Activated T-cell treated with anti-CD3 and anti-CD28 coated beads, Interleukin-2, amount 50 U/mL, for 4 hours (primary cell): ENCODE data around the gene CLSTN2. TPM values are rescaled to one million over a fixed set of nuclear protein-coding genes. Genes with fewer than 3 reads are reported as not detected.

Experiments
- ATAC-seq, 2 donors: fragments of 200-7000 bp; cut with Tn5 transposase; one replicate each; pipeline ENCODE4 v1.10.0; 2021
- DNase-seq: peaks from one replicate; pipeline ENCODE4 v3.0.0-alpha.2; 2020
- H3K27me3 Mint-ChIP-seq: one replicate; pipeline ENCODE4 v1.8.0; 2021; ENCODE audit warnings: low read depth, mixed read lengths
- H3K36me3 Mint-ChIP-seq: one replicate; pipeline ENCODE4 v1.8.0; 2022; ENCODE audit warnings: mixed read lengths; ENCODE audit not compliant: insufficient read depth
- H3K4me1 Mint-ChIP-seq: one replicate; pipeline ENCODE4 v1.8.0; 2021; ENCODE audit warnings: low read depth, mixed read lengths
- H3K4me3 Mint-ChIP-seq: one replicate; pipeline ENCODE4 v1.8.0; 2021; ENCODE audit warnings: mild to moderate bottlenecking, moderate library complexity, mixed read lengths
- H3K9me3 Mint-ChIP-seq: one replicate; pipeline ENCODE4 v1.8.0; 2021; ENCODE audit warnings: mixed read lengths
- total RNA-seq, 3 donors: library from RNA; stranded (reverse); gene quantifications; one replicate each; pipeline ENCODE4 v1.2.1, GENCODE V29; 2021

CLSTN2 gene
- total RNA-seq, 3 donors from 2014 or later = under 0.01 to 0.10 (median 0.03) TPM

DNA sequence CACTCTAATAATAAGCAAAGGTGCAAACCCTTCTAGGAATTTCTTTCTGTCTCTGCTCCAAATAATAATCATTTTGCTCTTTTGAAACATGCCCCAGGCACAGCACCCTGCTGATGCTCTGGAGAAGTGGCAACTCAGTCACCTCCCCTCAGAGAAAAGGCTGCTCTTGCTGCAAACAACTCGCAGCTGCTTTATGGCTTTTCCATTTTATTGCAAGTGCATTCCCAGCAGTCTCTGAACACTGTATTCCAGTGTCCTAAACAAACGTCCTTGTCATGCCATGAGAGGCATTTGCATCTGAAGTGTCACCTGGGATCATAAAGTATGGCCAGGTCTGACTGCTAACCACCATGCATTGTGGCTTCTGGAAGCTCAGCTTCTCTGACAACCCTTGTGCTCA, 384.8 kb downstream of the CLSTN2 start:
- DNase-seq = no peak
- ATAC-seq = no peak
- no peaks in the 10 kb centered on the region for H3K4me1 Mint-ChIP-seq
- H3K27me3 Mint-ChIP-seq = no peaks in the 10 kb centered on the region
- no peaks in the 10 kb centered on the region for H3K9me3 Mint-ChIP-seq
- no peak overlapping the region for H3K4me3 Mint-ChIP-seq
- H3K36me3 Mint-ChIP-seq = no peaks in the 10 kb centered on the region

DNA sequence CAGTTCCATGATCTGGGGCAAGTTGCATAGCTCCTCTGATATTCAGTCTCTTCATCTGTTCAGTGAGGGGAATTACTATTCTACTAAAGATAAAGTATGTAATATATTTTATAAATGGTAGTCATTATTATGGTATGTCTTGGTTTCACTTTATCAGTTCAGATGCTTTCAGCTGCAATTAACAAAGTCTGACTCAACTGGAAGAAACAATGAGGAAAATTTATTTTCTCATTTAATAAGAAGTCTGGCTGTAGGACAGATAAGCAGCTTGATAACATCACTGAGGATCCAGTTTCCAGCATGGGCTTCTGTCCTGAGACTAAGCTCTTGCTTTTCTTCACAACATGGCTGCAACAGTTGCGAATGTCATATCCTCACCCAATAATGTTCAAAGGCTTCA, 388.6 kb downstream of the CLSTN2 start:
- H3K4me1 Mint-ChIP-seq = no peaks in the 10 kb centered on the region
- H3K9me3 Mint-ChIP-seq = no peaks in the 10 kb centered on the region
- H3K36me3 Mint-ChIP-seq = no peaks in the 10 kb centered on the region
- ATAC-seq = no peak
- no peak for DNase-seq
- no peaks in the 10 kb centered on the region for H3K27me3 Mint-ChIP-seq
- H3K4me3 Mint-ChIP-seq = no peak overlapping the region

DNA sequence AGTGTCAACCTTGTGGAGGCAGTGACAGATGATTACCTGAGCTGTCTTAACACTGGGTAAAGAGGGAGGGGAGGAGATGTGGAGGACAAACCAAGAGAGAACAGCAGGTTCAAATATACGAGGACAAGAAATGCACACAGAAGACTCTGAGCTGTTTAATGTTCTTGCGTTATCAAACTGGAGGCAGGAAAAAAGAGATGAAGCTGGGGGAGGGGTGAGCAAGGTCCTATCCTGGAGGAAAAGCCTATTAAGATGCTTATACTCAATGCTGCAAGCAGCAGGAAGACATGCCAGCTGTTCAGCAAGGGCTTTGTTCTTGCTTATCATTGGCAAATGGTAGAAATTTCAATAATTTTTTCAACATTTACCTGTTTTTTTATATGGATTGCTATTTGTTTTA, 397.1 kb downstream of the CLSTN2 start:
- H3K36me3 Mint-ChIP-seq = no peaks in the 10 kb centered on the region
- H3K4me3 Mint-ChIP-seq = no peak overlapping the region
- DNase-seq = no peak
- no peaks in the 10 kb centered on the region for H3K4me1 Mint-ChIP-seq
- ATAC-seq = no peak
- no peaks in the 10 kb centered on the region for H3K27me3 Mint-ChIP-seq
- H3K9me3 Mint-ChIP-seq = no peaks in the 10 kb centered on the region

DNA sequence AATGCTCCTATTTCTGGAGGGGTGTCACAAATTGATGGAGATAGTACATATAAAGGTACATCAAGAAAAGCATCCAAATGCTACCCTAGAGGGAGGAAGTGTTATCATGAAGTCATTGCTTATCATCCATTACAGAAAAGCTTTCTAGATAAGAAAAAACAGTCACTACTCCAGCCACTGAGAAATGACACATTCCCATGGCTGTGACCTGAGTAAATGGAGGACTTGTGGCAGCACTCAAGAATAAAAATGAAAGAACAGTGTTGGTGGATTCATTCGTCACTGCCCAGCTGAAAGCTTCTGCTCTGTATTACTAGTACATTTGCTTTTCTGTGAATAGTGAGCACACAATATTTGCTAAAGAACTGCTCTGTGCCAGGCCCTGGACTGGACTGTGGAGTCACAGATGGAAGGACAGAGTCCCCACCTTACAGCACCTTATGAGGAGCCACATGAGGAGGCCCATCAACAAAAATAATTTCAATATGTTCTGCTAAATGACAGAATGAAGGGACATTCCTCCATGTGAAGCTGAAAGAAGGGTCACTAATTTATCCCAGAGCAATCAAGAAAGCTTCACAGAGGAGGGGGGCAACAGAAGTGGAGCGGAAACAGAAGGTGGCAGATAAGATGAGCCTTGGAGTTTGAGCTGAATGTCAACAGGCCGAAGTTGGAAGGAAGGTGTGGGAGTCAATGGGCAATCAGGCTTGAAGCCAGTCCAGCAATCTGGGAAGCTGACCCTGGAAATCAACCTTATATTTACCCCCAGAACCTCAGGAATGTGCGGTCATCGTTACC, 399.3 kb downstream of the CLSTN2 start:
- no peaks in the 10 kb centered on the region for H3K27me3 Mint-ChIP-seq
- no peak overlapping the region for H3K4me3 Mint-ChIP-seq
- no peaks in the 10 kb centered on the region for H3K4me1 Mint-ChIP-seq
- no peaks in the 10 kb centered on the region for H3K9me3 Mint-ChIP-seq
- DNase-seq = no peak
- no peaks in the 10 kb centered on the region for H3K36me3 Mint-ChIP-seq
- ATAC-seq = no peak

DNA sequence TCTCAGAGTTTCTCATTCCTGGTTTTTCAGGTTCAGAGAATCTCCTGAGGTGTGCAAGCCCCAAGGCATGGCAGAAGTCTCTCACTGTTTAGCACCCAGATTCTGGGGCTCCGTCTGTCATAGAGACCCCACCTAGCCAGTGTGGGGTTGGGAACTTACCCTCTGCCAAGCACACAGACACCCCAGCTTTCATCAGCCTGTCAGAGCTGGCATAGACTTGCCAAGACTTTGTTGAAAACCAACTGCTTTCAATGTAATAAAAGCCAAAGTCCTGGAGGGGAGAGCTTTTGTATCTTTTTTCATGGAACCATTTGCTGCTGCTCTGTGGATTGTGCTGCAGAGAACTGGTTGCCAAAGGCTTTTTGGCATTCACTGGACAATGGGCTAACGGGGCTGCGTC, 401.5 kb downstream of the CLSTN2 start:
- Mint-ChIP-seq H3K27me3 (no peaks in the 10 kb centered on the region), H3K9me3 (no peaks in the 10 kb centered on the region), H3K4me3 (no peak overlapping the region), H3K36me3 (no peaks in the 10 kb centered on the region), H3K4me1 (no peaks in the 10 kb centered on the region)
- ATAC-seq = no peak
- DNase-seq = no peak

DNA sequence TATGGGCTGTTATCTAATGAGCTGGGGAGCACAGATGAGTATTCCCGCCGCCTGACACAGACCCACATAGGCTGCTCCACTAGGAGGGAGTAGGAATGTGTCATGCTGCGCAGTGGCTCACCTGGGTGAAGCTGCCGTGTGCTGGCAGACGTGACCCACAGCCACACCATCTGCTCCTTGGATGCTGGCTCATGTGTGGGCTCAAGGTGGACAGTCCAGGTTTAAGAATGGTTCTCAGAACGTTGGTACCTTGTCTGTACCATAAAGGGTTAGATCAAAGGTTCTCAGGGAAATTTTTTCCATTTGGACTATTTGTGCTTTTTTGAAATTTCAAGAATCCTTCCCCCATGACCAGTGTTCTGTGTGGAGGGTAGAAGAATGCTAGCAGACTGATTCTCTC, 403.9 kb downstream of the CLSTN2 start:
- no peak for DNase-seq
- no peak overlapping the region for H3K4me3 Mint-ChIP-seq
- H3K27me3 Mint-ChIP-seq = no peaks in the 10 kb centered on the region
- no peaks in the 10 kb centered on the region for H3K4me1 Mint-ChIP-seq
- ATAC-seq = no peak
- H3K36me3 Mint-ChIP-seq = no peaks in the 10 kb centered on the region
- H3K9me3 Mint-ChIP-seq = no peaks in the 10 kb centered on the region

DNA sequence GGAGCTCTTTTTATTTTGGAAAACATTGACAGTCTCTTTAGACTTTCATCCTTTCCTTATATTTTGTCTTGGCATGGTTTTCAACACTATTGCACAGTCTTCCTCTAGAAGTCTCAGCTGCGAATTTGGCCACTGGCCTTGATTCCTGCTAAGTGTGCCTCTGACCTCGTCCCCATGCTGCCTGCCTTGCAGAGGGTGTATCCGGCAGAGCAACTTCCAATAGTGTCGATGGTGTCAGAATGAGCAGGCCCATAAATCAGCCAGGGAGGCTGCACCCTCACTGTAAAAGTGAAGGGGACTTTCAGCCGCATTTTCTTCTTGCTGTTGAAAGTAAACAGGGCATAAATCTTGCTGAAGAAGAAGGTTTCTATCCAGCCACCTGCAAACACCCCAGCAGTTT, 406.2 kb downstream of the CLSTN2 start:
- Mint-ChIP-seq H3K4me3 (no peak overlapping the region), H3K27me3 (peaks cover 3% of the 10 kb centered on the region), H3K4me1 (no peaks in the 10 kb centered on the region), H3K9me3 (no peaks in the 10 kb centered on the region), H3K36me3 (no peaks in the 10 kb centered on the region)
- ATAC-seq = no peak
- no peak for DNase-seq

DNA sequence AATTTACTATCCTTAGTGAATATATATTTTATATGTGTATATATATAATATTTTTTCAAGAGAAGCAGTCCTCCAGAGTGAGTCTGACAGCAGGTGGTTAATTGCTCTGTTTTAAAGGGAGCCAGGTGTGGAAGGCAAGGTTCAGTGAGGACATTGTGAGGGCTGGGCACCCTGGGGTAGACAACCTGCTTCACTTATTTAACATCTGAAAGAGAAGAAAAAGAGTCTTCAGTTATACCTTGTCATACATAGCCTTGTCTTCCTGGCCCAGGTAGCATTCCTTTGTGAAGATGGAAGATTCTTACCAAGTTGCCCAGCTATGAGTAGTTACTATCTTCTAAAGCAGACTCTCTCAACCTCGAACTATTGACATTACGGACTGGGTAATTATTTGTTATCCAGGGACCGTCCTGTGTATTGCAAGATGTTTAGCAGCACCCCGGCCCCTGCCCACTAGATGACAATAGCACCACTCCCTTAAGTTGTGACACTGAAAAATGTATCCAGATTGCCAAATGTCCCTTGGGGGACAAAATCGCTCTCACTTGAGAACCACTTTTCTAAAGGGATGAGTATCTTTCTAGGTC, 406.9 kb downstream of the CLSTN2 start:
- ATAC-seq (no peak), DNase-seq (no peak)
- no peaks in the 10 kb centered on the region for H3K4me1 Mint-ChIP-seq
- H3K27me3 Mint-ChIP-seq = peaks cover 3% of the 10 kb centered on the region
- no peak overlapping the region for H3K4me3 Mint-ChIP-seq
- H3K9me3 Mint-ChIP-seq = no peaks in the 10 kb centered on the region
- H3K36me3 Mint-ChIP-seq = no peaks in the 10 kb centered on the region

DNA sequence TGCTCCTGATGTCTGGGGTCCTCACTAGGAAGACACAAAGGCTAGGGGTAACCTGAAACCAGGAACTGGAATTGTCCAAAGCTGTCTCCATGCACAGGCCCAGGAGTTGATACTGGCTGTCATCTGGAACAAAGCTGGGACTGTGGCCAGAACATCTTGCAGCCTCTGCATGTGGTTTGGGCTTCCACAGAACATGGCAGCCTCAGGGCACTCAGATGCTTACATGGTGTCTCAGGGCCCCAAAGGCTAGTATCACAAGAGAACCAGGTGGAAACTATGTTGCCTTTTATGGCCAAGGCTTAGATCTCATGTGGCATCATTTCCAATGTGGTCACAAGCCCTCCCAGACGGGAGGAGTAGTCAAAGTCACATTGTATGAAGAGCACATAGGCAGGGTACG, 407.7 kb downstream of the CLSTN2 start:
- Mint-ChIP-seq H3K4me1 (no peaks in the 10 kb centered on the region), H3K36me3 (no peaks in the 10 kb centered on the region), H3K27me3 (peaks cover 3% of the 10 kb centered on the region), H3K9me3 (no peaks in the 10 kb centered on the region), H3K4me3 (no peak overlapping the region)
- DNase-seq (no peak), ATAC-seq (no peak)

DNA sequence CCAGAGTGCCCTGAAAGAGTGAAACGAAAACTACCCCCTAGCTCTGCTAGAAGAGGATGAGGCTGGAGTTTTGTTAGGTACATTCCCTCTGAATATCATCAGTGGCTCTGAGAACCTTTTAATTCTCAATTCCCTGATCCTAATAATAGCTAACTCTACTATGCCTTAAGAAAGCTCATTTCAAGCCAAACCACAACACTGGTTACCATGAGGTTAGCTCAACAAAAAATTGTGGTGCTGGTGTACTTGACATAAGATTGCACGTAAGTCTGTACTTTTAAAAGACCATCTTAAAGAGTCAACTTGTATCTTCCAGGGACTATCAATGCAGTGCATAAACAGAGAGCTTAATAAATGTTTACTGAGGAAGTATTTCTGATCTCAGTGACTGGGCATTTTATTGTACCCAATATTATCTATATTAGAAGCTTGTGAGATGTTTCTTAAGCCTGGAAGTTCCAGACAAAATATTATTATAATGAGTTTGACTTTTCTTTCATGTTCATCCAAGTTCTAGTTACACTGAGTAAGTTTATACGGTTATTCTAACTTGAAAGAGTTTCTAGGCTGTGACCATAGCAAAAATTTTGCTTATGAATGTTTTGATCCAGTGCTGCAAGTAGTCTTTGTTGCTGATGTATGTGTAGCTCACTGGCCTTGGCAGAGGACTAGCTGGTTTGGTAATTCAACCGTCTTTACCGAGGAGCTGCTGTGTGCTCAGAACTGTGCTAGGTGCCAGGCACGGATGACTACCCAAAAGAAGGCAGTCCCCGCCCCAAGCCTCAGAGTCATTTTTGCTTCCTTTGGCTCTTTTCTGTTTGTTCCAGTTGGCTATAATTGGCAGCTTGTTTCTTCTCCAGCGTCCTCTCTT, 408.5 kb downstream of the CLSTN2 start:
- Mint-ChIP-seq H3K4me1 (no peaks in the 10 kb centered on the region), H3K4me3 (no peak overlapping the region), H3K36me3 (no peaks in the 10 kb centered on the region), H3K9me3 (no peaks in the 10 kb centered on the region), H3K27me3 (peaks cover 3% of the 10 kb centered on the region)
- ATAC-seq = no peak
- no peak for DNase-seq

DNA sequence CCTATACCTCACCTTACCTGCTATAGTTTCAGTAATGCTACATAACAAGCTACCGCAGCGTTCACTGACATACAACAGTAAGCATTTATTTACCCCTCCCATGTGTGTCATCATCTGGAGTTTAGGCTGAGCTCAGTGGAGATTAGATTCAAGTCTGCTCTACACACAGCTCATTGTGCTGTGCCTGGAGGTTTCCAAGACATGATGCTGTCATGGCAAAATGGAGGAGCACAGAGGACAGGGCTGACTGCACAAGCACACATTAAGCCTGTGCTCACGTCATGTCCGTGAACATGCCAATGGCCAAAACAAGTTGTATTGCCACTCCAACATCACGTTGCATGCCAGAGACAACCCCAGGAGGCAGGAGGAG, 409.1 kb downstream of the CLSTN2 start:
- no peak for DNase-seq
- H3K4me3 Mint-ChIP-seq = no peak overlapping the region
- peaks cover 3% of the 10 kb centered on the region for H3K27me3 Mint-ChIP-seq
- H3K4me1 Mint-ChIP-seq = no peaks in the 10 kb centered on the region
- no peaks in the 10 kb centered on the region for H3K36me3 Mint-ChIP-seq
- no peak for ATAC-seq
- no peaks in the 10 kb centered on the region for H3K9me3 Mint-ChIP-seq

DNA sequence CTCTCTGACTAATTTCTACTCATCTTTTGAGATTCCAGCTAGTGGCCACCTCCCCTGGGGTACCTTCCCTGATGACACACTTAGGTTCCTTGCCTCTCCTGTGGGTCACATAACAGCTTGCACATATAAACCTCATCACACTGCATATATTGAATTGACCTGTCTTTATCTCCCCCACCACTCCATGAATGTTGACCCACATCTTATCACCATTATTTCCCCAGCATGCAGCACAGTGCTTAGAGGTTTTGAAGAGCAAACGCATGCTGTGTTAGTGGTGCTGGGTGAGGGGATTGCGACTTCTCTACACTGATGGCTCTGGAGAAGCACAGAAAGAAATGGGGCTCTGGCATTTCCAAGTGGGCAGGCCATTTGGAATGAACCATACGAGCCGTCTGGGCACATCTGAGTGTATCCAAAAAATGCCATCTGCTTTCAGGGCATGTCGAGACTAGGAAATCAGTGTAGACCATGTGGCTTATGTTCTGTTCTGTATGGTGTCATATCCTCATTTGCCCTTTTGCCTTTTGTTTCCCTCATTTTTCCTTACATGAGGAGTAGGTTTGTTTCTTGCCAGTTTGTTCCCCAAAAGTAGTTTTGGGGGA, 409.7 kb downstream of the CLSTN2 start:
- no peak for DNase-seq
- Mint-ChIP-seq H3K4me1 (no peaks in the 10 kb centered on the region), H3K9me3 (no peaks in the 10 kb centered on the region), H3K36me3 (no peaks in the 10 kb centered on the region), H3K4me3 (no peak overlapping the region), H3K27me3 (peaks cover 3% of the 10 kb centered on the region)
- no peak for ATAC-seq

DNA sequence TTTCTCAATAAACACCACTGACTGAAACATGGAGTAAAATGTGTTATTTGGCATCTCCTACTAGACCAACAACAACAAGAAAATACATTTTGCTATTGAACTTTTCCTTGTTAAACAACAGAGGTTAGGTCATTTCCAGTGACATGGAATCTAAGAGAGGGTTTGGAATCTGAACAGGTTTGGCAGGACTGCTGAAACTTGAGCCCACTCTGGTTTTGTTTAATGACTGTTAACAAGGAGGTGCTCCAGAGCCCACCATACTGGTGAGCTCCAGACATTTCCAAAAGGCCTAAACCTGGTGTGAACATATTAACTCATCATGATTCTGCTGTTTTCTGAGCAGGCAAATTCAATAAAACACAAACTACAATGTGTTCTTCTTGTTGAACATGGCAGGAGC, 412.2 kb downstream of the CLSTN2 start:
- no peak for DNase-seq
- Mint-ChIP-seq H3K36me3 (no peaks in the 10 kb centered on the region), H3K4me3 (no peak overlapping the region), H3K4me1 (no peaks in the 10 kb centered on the region), H3K27me3 (peaks cover 3% of the 10 kb centered on the region), H3K9me3 (no peaks in the 10 kb centered on the region)
- no peak for ATAC-seq

DNA sequence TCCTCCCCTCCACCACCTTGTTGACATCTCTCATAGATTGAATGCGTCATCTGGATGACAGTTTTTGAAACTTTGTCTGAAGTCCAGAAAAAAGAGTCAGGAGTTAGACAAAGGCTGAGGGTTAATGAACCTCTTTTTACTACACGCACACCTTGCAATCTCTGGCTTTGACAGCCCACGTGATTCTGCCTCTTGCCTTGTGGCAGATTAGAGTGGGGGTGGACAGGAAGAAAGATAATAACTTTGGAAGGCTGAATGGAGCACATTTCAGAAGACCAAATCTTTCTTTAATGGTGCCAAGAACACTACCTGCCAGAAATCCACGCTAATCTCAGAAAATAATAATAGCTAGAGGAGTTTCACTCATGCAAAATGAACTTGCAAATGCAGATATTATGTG, 415.0 kb downstream of the CLSTN2 start:
- H3K4me1 Mint-ChIP-seq = no peaks in the 10 kb centered on the region
- H3K4me3 Mint-ChIP-seq = no peak overlapping the region
- no peak for ATAC-seq
- DNase-seq = no peak
- no peaks in the 10 kb centered on the region for H3K9me3 Mint-ChIP-seq
- H3K36me3 Mint-ChIP-seq = no peaks in the 10 kb centered on the region
- peaks cover 3% of the 10 kb centered on the region for H3K27me3 Mint-ChIP-seq
